Loucy (cell line): ENCODE data around the gene DOCK10.

Experiments
- CTCF ChIP-seq: fragments of 200-600 bp; sonication (generic); conservative IDR thresholded peaks from 2 replicates; pipeline ENCODE4 v1.5.1; 2014; ENCODE audit warnings: mild to moderate bottlenecking, antibody characterized with exemption, low read length
- EZH2phosphoT487 ChIP-seq: fragments of 200-600 bp; IDR thresholded peaks from 2 replicates; pipeline ENCODE4 v1.6.1; 2018; ENCODE audit warnings: antibody characterized with exemption, mild to moderate bottlenecking, moderate library complexity, borderline replicate concordance

GRCh38 chr2:224925061-224925809 is 117.0 kb downstream of the DOCK10 start:
- no peak for TF ChIP-seq CTCF
- no peak for TF ChIP-seq EZH2phosphoT487
